NCI-H748 (cell line): Measurements from ENCODE around the gene ITGA8.
A peak's percentile ranks its signal among the peaks of the same experiment; 100 is the strongest.

Source experiments
- DNase-seq: peaks from one replicate; lab custom pipeline; 2025; ENCODE audit not compliant: unreplicated experiment; lab: John Stamatoyannopoulos, UW

The ITGA8 gene

DNA sequence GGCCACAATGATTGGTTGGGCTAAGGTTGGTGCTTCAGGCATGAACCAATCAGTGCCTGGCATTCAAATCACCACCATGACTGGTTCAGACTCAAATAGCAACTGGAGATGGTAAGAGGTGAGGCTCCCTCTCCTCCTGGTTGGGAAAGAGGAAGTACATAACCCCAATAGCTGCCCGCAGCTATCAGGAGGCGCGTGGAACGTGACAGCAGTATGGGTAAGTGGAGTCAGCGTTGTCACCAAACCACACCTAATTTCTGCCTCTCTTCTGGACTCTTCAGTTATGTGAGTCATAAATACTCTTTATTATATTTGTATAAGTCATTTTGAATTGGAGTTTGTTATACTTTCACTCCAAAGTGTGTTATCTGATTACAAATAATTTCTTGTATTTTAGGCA lies 17.9 kb upstream of the ITGA8 start:
- DNase-seq = no peak

DNA sequence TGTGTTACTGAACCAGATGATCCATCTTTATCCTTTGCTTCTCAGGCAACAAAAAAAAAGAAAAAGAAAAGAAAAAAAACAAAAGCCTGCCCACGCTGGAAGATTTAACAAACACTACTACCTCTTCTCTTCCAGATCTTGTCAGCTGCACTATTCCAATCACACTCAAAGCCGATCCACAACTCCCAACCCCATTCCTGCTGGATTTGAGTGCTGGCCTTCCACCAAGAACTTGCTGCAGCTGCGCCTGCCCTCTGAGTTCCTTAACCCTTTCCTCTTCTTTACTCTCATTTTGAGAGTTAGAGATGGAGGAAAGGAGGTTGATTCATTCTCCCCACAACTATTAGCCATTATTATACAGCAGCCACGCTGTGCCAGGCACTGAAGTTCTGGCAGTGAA lies 16.0 kb upstream of the ITGA8 start:
- DNase-seq = no peak

DNA sequence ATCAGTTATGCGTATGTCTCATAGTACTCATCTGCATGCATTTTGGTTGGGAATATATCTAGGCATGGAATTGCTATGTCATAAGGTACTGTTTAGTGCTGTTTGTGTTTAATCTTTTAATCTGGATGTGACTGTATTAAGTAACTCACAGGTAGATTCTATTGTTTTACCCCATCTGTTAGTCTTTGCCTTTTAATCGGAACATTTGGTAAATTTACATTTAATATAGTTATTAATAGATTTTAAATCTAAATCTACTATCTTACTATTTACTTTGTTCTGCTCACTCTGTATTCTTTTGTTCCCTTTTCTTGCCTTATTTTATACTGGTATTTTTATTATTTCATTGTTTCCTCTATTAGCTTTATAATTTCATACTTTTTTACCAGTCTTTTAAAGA lies 10.6 kb upstream of the ITGA8 start:
- DNase-seq = no peak

DNA sequence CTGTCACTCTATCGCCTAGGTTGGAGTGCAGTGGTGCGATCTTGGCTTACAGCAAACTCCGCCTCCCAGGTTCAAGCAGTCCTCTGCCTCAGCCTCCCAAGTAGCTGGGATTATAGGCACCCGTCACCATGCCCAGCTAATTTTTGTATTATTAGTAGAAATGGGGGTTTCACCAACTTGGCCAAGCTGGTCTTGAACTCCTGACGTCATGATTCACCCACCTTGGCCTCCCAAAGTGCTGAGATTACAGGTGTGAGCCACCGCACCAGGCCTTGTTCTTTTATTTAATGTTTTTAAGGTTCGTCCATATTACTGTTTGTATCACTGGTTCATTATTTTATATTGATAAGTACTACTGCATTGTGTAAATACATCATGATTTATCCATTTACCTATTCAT lies 10.2 kb upstream of the ITGA8 start:
- no peak for DNase-seq

DNA sequence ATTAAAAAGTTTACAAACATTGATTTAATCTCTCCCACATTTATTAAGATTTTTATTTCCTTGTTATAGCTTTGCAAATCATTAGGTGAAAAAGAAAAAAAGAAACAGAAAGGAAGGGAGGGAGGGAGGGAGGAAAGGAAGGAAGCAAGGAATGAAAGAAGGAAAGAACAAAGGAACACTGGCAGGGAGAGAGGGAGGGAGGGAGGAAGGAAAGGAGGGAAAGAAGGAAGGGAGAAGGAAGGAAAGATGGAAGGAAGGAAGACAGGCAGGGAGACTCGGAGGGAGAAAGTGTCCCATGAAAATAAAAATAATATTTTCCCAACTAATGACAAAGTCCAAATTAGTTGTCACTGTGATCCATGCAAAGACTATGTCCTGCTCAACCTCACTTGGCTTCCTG lies 6.3 kb upstream of the ITGA8 start:
- no peak for DNase-seq

DNA sequence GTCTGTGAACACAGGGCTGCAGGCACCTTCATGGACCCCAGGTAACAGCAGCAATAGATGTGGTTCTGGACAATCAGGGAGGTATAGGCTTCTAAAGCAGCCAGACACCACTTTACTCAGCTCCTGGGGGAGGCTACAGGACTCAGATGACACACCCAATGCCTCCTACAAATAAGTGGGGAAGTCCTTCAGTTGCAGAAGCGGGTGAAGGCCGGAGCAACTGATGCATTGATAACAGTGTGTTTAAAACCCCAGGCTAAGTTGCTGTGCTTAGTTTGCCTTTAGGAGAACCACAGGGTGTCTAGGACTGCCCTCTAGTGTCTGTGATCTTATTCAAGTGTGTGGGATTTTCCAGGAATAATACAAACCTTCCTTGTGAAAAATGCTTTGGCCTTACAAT lies 5.9 kb upstream of the ITGA8 start:
- peak; percentile 51 for DNase-seq

DNA sequence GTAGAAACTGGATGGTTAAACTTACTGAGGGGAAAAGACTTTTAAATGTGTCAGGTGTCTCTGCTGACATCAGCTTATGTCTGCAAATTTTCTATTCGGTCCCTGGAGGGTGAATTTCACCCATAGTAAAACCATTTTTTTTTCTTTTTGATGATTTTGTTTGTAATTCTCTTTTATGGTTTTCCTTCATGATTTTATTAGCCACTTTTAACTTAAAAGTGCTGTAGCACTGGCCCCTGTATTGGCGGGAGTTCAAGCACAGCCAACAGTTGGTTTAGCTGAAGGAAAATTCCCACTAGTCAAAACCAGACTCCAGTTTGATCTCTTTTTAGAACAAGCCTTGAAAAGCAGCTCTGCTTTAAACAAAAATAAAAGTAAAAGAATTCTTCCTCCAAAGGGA lies 5.0 kb upstream of the ITGA8 start:
- no peak for DNase-seq

DNA sequence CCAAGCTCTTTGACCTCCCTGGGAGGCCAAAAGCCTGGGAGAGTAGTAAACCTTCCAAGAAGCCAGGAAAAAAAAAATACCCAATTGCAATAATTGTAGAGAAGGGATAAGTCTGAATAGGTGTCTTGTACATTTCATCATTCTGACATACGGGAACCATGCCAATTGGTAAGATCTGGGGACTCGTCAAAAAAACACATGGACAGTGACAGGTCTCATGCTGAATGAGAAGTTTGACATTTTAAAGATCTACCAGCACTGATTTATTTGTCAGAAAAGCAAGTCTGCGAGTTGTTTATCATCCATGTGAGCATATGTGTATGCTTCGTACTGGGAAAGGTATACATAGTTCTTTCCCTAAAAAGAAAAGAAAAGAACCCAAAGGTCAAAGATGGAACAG lies 4.1 kb upstream of the ITGA8 start:
- DNase-seq = no peak

DNA sequence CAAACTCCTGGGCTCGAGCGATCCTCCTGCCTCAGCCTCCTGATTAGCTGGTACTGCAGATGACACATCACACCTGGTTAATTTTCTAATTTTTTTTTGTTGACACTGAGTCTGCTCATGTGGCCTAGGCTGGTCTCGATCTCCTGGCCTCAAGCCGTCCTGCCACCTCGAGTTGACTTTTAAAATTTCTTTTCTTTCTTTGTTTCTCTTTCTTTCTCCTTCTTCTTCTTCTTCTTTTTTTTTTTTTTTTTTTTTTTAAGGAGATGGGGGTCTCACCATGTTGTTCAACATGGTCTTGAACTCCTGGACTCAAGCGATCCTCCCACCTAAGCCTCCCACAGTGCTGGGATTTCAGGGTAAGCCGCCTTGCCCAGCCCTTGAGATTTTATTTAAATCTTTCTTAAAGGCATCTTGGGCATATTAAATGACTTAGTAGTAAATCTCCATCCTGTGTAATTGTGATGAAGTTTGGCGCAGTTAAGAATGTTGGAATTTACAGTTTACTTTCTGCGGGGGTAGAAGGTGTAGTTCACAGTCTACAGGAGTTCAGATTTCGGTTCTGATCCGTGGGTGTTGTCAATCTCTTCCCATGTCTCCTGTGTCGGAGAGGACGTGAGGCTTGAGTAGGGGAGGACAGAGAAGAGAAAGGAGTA lies 1.0 kb upstream of the ITGA8 start:
- no peak for DNase-seq

DNA sequence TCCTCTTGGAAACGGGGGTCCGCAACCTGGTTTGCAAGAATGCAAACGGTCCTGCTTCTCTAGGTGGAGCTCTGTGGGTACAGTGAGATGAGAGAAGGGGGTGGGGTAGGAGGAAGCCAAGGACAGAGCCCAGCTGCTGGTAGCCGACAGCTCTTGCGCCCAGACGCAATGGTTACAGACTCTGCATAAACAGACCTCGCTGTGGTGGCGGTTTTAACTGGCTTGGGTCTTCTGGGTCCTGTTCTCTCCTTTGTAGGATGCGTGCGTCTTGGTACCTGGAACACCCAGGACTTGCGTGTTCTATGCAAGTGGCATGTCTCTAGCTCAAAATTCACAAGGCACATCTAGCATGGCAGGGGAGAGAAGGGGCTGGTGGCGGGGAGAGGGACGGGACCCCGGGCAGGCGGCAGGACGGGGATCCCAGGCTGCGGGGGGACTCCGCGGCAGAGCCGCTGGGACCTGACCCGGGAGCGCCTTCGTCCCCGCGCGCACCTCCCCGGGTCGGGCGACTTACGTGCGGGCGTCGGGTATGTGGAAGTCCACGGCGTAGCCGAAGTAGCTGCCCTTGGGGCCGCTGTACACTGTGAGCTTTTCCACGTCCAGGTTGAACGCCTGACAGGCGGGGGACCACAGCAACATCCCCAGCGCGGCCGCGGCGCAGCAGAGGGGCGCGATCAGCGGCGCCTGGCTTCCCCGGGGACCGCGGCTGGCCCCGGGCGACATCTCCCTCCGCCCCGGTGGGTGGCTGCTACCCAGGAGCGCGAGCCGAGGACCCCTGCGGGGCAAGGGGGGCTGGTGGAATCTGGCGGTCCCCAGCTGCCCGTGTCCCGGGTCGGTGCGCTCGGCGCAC lies 448 bp downstream of the ITGA8 start:
- DNase-seq = peak; percentile 54

DNA sequence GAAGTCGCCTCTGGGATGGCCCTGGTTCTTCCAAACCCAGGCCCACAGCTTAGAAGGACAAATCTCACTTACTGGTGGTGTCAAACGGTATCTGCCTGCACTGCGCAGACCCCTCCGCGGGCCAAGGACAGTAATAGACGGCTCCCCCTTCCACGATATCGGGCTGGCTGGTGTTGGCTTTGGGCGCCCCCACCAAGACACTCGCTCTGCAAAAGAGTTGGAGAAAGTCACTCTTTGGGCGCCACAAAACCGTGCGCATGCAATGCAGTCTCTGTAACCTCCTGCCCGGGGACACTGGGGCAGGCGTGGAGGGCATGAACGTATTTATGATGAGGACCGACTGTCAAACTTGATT lies 1.1 kb downstream of the ITGA8 start:
- no peak for DNase-seq

DNA sequence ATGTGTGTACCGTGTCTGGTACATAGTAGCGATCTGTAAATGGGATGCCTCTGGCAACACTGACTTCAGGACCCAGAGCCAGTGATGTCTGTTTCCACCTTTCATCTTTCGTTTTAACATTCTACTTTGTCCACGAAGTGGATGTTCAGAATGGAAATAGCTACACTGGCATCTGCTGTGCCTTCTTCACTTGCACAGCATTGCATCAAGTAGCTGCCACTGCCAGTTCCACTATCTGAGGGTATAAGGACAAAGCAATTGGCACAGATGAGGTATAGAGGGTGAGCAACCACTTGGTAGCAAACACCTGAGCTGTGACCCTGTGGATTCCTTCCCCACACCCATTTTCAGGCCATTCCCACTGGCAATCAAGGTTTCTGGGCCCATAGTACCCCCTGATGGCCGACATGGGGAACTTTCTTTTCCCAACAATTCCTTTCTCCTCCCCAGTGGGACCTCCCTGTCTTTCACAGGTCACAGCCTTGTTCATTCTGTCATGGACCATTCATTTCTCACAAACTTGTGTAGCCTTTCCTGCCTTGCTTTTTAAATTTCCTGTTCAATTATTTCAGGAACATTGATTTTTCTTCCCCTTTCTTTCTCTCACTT lies 4.0 kb downstream of the ITGA8 start:
- peak; percentile 23 for DNase-seq

DNA sequence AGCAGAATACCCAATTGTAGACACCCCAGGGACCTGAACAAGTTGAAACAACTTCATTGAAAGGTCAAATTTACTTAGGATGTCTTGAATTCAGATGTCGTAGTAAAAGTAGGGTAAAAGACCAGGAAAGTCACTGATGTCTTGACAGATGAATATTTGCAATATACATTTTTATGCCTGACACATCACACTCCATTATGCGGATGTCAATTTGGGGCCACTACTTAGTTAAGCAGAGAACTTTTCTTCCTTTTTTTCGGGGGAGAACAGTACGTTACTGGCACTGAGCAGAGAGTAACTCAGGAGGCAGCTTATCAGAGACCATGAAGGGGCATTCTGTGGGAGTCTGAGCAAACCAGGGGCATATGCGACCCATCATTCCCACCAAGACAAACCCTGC lies 4.9 kb downstream of the ITGA8 start:
- DNase-seq = no peak

DNA sequence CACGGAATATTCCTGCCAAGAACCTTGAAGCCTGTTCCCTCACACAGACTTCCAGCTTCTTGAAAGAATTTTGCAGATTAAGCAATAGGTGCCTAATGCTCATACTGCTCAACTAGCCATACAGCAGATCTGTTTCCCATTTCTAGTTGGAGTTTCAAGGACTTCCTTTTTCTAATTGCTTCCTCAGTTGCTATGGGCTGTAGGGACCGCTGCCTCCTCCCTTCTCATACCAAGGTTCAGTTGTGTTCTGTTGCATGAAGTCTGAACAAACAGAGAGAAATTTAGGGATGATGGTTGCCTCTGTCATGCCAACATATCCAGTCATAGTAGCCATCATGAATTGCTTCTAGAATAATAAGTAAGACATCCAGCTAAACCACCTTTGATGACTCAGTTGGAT lies 6.8 kb downstream of the ITGA8 start:
- no peak for DNase-seq

DNA sequence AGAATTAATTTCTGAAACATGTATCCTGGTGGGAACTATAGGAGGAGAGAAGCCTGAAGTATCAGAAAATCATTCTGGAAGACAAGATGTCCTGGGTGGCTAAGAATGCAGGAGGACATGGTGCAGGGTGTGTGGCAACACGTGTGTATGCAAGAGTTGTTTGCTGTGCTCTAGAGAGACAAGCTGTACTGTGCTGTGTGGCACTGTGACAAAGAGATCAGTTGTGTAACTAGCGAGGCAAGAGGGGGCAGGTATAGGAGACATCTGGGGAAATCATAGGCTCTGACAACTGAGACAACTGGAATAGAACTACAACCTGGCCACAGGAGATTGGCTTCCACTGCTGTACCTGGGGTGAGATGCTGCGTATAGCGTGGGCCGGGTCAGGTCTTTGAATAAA lies 9.3 kb downstream of the ITGA8 start:
- DNase-seq = no peak

DNA sequence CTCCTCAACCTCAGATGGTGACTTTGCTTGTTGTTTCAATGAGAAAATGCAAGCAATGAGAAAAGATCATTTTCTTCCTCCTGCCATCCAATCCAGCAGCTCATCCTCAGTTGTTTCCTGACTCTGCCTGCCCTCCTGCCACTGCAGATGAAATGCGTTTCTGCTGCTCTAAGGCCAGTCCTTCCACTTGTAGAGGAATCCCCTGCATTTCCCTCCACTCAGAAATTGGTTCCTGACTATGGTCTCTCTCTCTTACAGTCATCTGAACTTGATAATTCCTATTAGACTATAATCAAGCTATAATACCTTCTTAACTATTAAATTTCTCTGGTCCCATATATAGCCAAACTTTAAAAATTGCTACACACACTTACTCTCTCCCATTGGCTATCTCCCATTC lies 14.4 kb downstream of the ITGA8 start:
- no peak for DNase-seq

DNA sequence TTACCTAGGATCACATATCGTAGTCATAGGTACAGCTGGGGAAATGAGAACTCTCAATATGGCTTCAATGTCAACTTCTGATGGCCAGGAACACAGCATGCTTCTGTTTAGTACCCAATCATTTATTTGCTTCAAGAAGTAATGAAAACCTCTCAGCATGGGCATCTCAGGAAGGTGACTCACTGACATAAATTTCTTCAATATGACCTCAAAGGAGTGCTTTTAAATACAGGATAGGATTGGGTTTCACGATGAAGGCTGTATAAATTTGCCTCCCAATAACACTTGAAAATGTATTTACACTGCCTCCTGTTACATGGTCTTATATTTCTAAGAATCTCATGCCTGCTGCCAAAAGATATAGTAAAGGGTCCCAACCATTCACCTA lies 15.1 kb downstream of the ITGA8 start:
- DNase-seq = no peak

DNA sequence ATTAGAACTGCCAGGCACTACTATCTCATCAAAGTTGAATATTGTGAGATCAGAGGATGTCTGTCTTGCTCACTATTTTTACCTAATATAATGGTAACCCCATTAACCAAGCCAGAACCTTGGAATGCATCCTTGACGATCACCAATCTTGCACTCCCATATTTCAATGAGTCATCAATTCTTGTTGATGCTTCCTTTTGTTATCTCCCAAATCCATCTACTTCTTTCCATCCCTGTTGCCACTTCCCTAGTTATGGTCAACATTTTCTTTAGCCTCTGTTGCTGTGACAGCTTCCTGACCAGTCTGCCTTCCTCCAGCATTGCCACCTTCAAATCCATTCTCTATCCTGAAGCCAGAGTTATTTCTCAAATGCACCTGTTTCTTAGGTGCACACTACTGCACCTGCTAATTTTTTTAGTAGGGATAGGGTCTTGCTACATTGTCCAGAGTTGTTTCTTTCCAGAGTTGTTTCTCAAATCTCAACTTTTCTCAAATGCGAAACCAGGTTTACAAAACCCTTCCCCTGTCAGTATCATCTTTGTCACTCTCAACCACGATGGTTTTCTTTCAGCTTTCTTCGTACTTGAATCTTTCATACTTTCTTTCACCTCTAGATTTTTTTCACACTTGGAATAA lies 15.7 kb downstream of the ITGA8 start:
- no peak for DNase-seq

DNA sequence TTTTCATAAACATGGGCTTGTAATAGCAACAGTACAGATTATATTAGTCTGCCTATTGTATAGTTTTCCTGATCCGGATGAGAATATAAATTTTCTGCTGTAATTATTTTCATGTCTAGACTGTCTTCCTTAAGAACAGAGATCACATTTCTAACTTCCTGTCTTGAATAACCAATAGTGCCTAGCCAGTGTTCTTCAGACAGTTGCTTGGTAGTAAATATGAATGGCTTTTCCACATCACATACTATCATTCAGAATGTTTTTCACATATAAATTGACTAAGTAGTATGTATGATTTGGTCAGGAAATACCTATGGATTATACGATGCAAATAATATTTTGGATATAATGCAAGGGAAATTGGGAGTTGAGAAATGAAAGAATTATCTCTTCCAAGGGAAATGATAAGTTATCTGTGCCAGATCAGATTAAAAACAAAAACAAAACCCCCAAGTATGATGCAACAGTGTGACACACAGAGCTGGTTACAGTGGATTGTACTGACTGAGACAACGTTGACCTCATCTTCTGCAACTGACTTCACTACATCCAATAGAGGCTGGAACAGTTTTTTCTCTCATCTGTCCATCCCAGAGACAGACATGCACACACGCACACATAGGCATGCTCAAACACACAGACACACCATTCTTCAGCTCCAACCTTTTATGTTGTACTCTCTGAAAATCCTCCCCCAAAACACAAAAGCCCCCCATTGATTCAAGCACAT lies 16.4 kb downstream of the ITGA8 start:
- DNase-seq = no peak

DNA sequence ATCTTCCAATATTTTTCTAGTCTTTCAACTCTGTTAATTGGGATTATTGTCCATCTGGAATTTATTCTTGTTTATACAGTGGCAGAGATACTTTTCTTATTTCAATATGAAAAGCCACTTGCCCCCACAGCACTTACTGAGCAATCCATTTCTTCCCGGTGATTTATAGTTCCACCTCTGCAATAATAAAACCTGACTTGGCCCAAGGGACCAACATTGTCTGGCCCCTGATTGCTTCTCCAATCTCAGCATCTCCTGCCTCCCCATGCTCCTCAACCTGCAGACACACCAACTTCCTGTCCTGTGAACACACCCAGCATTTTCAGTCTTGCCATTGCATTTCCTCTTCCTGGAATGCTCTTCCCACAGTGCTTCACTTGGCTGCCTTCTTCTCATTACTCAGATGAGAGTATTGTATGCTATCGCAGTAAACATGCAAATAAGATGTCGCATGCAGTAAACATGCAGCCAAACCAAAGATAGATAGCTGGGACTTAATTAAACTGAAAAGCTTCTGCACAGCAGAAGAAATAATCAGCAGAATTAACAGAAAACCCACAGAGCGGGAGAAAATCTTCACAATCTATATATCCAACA lies 19.5 kb downstream of the ITGA8 start:
- DNase-seq = no peak

DNA sequence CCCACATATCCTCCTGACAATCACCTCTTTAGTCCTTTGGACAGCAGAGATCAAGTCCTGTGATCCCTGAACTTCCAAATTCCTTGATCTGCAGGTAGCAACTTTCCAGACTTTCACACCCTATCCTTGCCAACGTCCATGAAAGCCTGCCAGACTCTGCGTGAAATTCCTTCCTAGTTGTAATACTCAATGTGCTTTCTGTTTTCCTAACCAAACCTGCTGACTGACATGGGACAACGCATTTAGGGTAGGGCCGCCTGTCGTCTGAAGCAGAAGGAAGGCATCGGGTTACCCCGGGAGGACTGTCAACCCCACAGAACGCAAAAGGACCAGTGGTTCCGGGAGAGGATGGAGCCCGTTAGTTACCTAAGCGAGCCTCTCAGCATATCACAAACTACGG lies 23.9 kb downstream of the ITGA8 start:
- no peak for DNase-seq
